HG02884 (cell line): ENCODE results near the gene CCNK.

Experiments used
- ATAC-seq: cut with Tn5 transposase; IDR thresholded peaks from one replicate; pipeline ENCODE4 v1.9.1; 2021; ENCODE audit warnings: mild to moderate bottlenecking, moderate library complexity; ENCODE audit not compliant: unreplicated experiment

The CCNK gene

DNA sequence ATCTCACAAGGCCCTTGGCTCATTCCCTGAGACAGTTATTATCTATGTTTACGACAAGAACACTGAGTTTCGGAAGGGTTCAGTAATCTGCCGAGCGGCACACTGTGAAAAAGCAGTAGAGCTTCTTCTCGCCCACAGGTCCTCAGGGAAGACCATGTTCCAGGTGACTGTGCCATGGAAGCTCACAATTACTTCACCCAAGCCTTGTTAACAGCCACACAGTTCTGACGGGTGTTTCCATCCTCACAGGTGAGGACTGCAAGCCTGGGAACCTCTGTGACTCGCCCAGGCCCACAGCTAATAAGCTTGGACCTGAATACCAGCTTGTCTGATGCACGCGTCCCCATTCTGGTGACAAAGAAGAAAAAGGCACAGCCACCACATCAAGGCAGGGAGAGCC lies 15.9 kb upstream of the CCNK start:
- no peak for ATAC-seq

DNA sequence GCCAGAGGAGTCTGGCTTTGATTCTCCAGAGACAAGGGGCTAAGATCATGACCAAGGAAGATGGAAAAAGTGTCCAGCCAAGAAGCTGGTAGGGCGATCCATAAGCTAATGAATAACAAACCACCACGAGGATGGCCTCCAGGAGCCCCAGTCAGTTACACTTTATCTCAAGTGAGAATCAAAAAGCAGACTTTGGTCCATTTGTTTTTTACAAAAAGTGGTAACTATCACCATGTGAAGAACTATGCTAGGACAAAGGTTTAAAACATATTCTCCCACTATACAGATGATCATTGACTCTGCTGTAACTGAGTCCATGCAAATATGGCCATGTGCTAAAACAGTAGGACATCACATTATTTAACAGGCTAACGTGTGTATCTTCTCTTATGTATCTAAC lies 14.5 kb upstream of the CCNK start:
- ATAC-seq: no peak

DNA sequence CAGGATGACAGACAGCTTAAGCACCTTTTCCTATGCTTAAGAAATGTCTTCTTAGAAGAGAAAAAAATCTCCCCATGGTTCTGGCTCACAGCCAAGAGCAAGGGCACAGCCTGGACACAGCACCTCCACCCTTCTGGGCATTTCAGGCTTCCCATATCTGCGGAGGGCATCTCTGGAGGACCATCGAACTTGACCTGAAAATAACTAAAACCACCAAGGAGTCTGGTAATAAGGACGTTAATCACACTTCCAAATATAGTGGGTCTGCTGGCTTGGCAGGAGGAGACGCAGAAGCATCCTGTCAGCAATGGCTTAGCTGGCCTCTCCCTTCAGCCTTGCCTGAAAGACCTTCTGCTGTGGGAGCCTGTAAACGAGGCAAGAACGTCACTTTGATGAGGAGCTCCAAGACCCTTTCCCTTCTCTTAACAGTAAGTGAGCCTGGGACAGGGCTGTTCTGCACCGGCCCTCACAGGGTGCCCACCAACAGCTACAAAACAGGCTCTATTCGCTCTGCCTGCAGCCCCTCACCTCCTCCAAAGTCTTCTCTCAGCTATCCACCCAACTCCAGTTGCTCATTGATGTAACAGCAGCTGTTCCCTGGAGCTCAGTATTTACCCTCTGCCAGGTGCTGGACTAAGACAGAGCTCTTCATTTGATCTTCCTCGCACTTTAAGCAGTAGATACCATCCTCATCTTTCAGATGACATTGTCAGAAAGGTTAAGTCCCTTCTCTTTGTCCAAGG lies 13.7 kb upstream of the CCNK start:
- no peak for ATAC-seq

DNA sequence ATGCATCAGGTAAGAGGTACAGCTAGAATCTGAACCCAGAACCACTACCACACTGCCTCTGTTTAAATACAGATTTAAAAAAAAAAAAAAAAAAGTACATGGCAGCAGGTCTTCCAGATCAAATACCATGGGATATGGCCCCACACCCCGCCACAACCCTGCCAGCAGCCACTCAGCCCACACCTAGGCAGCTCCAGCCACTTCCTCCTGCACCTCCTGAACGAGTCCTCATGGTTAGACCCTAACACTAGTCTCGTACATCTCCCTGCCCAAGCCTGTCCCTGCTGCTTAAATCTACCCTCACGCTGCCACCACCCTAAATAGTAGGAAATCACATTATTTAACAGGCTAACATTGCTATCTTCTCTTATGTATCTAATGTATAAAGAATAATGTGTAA lies 13.1 kb upstream of the CCNK start:
- no peak for ATAC-seq

DNA sequence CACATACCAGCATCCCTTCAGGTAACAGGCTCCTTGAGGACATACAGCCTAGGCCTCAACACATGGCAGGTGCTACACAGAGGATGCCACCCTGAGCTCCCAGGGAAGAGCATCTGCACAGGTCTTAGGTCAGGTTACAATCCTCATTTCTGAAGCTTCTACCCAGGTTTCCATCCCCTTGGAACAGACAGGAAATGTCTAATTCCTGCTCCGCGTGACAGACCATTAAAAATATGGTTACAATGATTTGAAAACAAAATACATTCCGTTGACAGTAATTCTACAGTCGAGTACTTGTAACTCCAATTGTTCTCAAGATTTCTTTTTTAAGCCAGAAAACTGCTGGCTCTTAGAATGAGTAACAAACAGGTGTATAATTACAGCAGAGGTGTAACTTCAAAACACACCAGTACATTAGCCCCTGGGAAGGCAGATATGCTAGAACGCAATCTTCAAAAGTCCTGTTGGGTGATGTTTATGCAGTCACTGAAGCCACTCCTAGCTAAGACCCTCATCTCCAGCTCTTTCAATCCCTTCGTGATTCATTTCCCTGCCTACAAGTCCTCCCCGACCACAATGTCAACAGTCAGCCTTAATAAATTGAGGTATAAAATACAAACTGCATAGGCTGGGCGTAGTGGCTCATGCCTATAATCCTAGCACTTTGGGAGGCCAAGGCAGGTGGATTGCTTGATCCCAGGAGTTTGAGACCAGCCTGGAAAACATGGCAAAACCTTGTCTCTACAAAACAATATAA lies 12.2 kb upstream of the CCNK start:
- ATAC-seq: no peak

DNA sequence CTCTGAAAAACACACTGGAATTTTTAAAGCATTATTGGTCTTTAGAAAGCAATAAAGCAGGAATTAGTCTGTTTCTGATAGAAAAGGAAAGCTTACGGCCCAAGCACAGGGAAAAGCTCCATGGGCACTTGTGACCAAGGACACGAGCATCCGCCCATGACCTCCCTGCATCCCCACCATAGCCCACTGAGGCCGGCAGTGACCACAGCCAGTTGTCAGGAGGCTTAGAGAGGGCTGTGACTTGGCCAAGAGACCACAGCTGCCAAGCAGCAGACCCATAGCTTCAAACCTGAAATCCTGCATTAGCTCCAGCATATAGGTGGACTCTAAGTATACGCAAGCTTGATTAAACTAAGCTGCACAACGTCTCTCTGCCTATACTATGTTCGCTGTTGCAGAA lies 9.5 kb upstream of the CCNK start:
- ATAC-seq: no peak

DNA sequence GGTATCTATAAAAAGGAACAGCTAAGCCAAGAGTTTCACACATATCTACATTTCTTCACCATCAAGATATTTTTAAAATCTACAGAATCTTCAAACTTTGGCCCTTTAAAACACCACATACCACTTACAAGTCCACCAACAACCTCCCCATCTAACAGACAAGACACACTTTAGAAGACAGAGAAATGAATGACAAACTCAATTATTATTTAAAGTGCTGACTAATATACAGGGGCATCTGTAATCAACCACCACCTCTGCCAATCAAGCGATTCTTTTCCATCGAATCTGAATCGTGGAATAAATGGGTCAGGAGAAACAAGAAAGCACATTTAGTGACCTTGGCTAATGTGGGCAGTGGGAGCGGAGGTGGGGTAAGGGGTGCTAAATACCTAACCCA lies 8.3 kb upstream of the CCNK start:
- no peak for ATAC-seq

DNA sequence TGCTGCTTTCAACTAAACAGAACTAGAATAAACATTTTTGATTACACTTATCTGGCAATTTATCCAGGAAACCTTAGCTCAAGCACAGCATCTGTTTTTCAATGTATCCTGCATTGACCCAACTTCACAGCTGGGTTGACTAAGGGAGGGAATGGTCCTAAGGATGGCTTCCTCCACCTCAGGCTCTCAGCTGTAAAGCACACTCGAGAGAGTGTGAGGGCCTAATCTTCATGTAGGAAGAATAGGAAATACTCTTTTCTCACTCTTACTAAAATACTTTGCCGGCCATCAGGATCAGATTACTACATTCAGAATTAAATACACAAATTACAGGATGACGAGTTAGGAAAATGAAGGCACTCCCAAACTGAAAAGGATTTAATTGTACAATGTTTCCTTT lies 7.8 kb upstream of the CCNK start:
- ATAC-seq: no peak

DNA sequence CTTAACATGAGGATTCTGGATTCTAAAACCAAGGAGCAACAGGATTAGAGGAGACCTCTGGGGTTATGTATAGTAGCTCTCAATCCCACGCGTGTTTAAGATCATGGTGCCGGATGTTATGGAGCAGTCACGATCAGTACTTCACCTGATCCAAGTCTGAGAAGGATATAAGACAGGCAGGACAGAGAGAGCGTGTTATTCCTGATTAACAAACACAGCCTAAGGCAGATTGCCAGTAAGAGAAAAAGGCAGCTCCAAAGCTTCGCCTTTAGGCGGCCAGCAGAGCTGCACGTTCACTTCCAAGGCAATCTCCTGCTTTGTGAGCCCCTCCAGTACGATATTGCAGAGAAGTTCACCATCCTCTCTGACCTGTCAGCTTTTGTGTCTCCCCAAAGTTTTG lies 6.0 kb upstream of the CCNK start:
- ATAC-seq: no peak

DNA sequence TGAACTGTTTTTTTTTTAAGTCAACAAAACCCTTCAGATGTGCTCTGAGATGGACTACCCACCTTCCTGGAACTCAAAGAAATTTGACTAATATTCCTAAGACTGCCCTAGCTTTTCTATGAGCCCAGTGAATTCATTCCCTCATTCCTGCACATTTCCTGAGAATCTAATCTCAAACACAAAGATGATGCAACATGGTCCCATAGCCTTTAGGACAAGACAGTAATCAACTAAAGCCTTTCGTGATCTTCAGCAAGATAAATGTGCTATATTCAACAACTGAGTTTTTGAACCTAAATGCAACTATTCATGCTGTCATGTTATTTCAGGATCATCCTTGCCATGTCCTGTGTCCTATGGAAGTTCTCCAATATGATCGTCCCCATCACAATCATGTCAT lies 5.5 kb upstream of the CCNK start:
- no peak for ATAC-seq

DNA sequence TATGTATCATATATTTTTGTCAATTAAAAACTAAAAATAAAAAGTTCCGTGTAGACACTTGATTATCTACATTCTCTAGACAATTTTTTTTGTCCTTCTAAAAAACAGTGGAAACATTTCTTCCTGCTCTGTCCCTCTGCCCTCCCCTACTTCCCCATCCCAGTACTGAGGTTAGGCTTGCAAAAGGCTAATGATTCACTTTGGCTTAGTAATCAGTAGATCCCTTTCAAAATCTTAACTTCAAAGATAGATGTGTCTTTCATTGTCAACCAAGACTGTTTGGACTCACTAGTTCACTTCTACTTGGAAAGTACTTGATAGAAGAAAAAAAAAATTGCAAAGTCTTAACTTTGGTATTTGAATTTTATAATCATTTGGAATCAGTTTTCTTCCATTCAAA lies 4.3 kb upstream of the CCNK start:
- no peak for ATAC-seq

DNA sequence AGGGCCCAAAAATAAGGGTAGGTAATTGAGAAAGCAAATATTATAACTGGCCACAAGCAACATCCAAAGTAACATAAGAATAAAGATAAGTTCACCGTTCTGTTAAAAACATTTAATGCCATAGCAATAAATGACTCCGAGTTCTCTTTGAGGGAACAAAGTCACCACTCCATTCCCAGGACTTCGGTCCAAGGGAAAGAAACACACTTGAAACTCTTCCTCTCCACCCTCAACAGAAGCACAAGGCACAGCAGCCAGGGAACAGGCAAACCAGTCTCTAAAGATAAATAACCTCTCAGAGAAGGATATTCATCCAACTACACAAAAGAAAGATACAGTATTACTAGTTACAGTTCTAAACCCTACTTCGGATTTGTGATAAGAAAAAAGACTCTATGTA lies 3.1 kb upstream of the CCNK start:
- no peak for ATAC-seq

DNA sequence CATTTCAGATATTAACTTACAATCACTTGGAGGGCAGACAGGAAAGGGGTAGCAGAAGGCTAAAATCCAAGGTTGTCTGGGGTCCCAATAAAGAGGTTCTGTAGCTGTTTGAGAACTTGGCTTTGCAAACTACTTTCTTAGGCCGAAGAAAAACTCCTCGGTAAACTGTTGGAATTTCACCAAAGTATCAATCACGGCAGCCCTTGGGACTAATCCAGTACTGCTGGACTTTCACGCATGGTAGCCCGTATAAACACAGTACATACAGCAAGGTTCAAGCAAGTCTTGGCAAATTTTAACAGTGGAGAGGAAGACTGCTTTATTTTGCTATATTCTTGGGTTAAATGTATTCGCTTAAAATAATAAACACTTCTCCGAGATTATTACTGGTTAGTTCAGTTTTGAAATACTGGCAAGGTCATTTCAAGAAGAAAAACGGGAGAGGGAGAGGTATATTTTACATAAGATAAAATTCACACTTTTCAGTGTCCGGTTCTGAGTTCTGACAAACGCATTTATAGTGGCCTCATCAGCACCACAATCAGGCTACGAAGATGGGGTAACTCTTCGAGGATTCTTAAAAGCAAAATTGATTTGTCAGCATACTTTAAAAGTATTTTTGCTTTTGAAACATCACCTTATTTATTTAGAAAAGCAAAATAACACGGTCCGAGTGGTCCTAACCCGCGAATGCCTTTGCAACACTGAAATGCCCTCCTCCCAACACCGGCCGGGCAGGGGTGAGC lies 1.9 kb upstream of the CCNK start:
- no peak for ATAC-seq

DNA sequence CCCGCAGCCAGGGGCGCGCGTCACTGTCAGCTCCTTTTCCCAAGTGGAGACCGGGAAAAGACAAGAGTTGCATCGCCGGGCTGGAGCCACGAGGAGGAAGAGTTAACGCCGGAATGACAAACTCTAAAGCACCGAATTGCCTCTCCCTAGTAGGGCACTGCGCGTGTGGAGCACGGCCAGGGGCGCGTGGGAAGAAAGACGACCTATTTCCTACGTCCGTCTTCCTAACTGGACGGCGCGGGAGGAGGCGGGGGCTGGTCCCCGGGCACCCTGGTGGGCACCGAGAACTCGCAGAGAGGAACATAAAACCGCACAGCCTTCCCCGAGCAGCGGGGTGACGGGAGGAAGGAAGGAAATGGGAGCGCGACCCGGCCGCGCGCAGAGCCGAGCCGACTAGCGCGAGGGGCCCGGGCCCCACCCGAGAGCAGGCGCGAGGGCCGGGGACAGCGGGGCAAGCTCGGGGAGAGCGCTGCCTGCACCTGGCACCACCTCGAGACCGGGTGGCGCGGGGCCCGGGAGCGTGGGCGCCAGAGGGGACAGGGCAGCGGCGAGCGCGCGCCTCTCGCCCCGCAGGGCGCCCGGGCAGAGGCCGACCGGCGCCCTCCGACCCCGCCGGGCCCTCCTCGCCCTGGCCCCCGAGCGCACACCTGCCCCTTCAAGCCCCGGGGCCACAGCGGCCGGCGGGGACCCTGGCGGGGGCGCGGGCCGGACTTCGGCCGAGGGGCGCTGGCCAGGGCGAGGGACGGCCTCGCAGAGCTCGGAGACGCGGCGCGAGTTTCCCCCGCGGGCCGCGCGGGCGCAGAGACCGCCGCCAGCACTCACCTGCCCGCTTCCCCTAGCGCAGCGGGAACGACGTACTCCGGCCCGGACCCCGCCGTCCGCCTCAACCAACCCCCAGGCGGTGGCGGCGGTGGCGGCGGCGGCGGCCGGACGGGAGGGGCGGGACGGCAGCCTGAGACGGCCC lies 1.0 kb upstream of the CCNK start, which contains the start of gene SETD3:
SETD3 (minus strand) TSS at position 954 of the 964 bp plus-strand sequence. CDS start 15,054 bp downstream, outside the sequence.
- peak; percentile 0 for ATAC-seq

DNA sequence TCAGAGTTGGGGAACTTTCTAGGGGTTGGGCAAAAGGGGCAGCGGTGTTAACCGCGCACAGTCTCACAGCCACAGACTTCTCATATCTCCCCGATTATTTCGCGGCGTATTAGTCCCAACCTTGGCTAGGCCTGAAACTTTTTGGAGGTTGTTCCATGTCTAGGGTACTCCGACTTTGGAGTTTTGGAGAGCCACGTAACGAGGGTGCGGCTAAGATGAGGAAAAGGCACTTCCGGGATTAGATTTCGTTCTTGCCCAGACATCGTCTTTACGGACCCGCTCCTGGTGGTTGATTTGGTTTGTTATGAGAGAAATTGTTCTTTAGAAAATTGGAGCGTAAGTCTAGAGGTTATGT lies 513 bp downstream of the CCNK start:
- ATAC-seq: no peak

DNA sequence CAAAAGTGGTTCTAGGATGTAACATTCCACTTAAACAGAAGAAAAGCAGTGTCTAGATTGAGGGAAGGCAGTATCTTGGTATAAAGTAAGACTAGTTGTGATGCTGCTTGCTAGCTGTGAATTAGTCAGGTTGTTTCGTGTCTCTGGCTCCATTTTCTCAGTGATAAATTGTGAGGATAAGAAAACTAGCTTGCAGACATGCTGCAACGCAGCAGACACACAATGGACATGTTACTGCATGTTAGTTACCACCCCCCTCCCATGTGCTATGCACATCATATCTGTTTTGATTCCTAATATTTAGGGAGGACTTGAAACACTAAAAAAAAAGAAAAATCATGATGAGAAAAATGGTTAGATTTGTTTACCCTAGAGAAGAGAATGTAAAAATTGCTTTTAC lies 2.9 kb downstream of the CCNK start:
- ATAC-seq: no peak

DNA sequence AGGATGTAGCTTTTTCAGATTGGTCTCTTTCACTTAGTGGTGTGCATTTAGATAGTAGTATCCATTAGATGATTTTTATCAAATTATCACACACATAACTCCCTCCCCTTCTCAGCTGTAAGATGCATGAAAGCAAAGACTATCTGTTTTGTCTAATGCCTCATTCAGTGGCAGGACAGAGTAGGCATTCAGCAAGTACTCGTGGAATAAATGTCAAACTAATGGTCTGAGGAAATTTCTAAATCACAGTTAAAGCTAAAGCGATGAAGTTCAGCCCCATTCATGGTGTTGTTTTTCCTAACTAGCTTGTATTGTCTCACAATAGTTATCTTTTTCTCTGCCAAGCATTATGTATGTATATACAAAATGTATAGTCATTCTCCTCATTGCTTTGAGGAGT lies 16.1 kb downstream of the CCNK start:
- ATAC-seq: no peak

DNA sequence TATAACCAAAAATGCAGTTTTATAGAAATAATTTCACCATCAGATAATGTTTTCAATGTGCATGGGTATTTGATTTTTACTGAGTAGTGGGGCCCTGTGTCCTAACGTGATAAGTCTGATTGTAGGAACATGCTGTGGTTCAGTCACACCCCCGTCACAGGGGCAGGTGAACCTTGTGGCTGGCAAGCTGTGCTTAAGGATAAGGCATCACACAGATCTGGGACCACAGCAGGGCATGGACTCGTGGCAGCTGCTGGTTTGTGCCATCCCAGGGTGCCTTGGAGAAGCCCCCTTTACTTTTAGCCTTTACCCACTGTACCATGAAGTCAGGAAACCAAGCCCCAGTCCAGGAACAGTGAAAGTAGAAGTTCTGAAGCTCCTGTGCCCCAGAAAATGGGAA lies 16.7 kb downstream of the CCNK start:
- no peak for ATAC-seq

DNA sequence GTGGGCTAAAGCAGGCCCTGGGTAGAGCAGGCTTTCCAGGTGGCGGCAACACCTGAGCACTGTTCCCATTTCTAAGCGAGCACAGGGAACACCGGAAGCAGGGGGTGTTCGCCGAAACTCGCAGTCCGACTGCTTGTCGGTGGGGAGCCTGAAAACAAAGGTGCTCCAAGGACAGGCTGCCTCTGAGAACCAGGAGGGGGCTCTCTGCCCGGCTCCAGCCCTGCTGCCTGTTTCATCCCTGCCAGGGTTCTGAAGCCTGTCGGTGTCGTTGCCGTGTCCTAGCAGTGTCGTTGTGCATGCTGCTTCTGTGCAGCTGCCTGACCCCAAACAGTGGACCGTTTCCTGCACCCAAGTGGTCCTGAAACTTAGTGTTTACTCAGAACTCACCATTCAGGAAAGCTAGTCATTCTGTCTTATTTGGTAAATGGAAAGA lies 21.8 kb downstream of the CCNK start:
- no peak for ATAC-seq

DNA sequence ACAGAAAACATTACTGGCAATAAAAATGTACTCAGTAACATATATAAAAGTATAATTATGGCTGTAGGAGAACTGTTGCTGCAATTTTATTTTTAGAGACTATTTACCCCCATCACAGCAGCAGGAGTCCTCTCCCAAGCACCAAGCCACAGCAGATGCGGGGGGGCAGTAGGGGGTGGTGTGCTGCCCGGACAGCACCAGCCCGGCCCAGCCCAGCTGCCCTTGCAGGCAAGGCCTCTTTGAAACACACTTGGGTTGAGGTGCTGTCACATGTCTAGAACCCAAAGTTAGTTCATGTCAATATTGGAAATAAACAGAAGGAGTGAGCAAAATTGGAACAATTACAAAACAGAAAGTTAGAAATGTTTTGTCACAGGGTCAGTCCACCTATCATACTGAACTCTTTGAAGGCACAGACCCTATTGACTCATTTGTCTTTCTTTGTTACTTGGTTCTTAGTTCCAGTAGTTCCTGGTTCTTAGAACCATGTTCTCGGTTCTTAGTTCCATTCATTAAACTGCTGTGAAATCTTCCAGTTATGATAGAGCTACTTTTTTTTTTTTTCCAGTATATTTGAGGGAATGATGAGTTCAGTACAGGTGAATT lies 22.7 kb downstream of the CCNK start:
- no peak for ATAC-seq
